Prostate gland (tissue), 2 donors: Measurements from ENCODE around the gene TMBIM6. TPM values are rescaled to one million over a fixed set of nuclear protein-coding genes. Genes with fewer than 3 reads are reported as not detected.

Experiments used
- DNase-seq: peaks from one replicate; pipeline ENCODE4 v3.0.0-alpha.2; 2019; ENCODE audit warnings: low spot score
- H3K27ac ChIP-seq, 2 donors: fragments of 200-600 bp; sonication (generic); 2 replicates each; pipeline ENCODE4 v1.5.1; 2017 to 2019
- H3K27me3 ChIP-seq: fragments of 200-600 bp; sonication (generic); replicated peaks from 2 replicates; pipeline ENCODE4 v1.5.1; 2019; ENCODE audit not compliant: insufficient read depth
- H3K36me3 ChIP-seq, 2 donors: fragments of 200-600 bp; sonication (generic); 1 replicate in 1 of 2; 2 replicates in 1 of 2; pipeline versions ENCODE4 v1.5.1 to v1.8.1; 2017 to 2019
- H3K4me1 ChIP-seq: fragments of 200-600 bp; sonication (generic); replicated peaks from 2 replicates; pipeline ENCODE4 v1.5.1; 2019
- H3K4me3 ChIP-seq, 2 donors: fragments of 200-600 bp; sonication (generic); 2 replicates each; pipeline ENCODE4 v1.5.1; 2017 to 2019
- H3K9me3 ChIP-seq: fragments of 200-600 bp; sonication (generic); 2 replicates; pipeline ENCODE4 v1.5.1; 2017
- POLR2A ChIP-seq: fragments of 450-650 bp; IDR thresholded peaks from one replicate; pipeline ENCODE4 v1.6.1; 2016; ENCODE audit warnings: antibody characterized with exemption, mild to moderate bottlenecking
- POLR2AphosphoS5 ChIP-seq: sonication (generic); formaldehyde crosslinking; IDR thresholded peaks from one replicate; pipeline ENCODE4 v1.6.1; 2017; ENCODE audit warnings: antibody characterized with exemption
- WGBS: methylation state at CpG from one replicate; pipeline ENCODE4 v1.1.5; 2018; 5-methylcytosine and 5-hydroxymethylcytosine counted together
- intact Hi-C: fragments of 100-400 bp; cut with DNase I; formaldehyde crosslinking; loops from one replicate; pipeline ENCODE4 v1.14.2; 2022
- total RNA-seq, 2 donors: library from RNA; depleted of rRNA; stranded (reverse); fragments of >200 nt; gene quantifications; one replicate each; pipeline ENCODE4 v1.1.0, GENCODE V29; 2016
- TF ChIP-seq, protein P1 (sequence below), 4 experiments: fragments of 200-600 bp in 2 of 4; fragments of 450-650 bp in 2 of 4; sonication (generic) in 2 of 4; IDR thresholded peaks; 1 replicate in 3 of 4; 2 replicates in 1 of 4; pipeline ENCODE4 v1.5.1; 2016 to 2019; ENCODE audit warnings: antibody characterized with exemption in 4 of 4, mild to moderate bottlenecking in 2 of 4, moderate library complexity in 2 of 4

TMBIM6 gene
- total RNA-seq, 2 donors from 2014 or later: 541 to 778 TPM

DNA sequence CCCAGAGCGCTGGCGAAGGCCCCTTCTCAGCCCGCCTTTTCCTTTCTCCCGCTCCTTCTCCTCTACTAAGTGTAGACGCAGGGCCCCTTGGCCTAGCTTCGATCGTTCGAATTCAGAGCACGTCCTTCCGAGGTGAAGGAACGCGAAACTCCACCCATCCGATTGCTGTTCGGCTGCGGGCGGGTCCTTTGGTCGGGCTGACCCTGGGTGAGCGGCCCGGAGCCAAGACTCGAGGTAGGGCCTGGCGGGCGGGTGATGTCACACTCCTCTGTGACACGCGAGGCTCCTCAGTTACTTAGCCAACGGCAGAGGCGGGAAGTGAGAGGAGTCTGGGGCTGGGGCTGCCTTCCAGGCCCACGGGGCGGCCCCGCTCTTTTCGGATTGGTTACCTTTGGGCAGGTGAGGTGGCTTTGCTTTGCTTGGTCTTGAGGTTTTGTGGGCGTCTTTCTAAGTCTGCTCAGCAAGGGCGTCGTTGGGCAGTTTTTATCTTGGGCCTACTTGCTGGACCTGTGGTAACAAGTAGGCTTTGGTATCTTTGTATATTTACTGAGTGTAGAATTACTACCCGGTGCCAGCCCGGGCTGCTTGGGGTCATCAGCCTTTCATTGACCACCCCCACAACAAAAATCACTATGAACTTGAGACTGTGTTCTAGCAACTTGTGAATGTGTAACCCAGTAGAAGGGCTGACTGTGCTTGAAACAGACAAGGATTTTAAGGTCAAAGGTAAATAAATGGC lies 694 bp downstream of the TMBIM6 start:
- Histone ChIP-seq H3K27ac (peak overlapping the region; percentile 95 to 96), H3K4me1 (no peaks in the 10 kb centered on the region), H3K9me3 (no peaks in the 10 kb centered on the region), H3K27me3 (no peaks in the 10 kb centered on the region), H3K4me3 (peak overlapping the region; percentile 67 to 68), H3K36me3 (no peaks in the 10 kb centered on the region)
- WGBS: 1% methylated on average over 35 of the region's 35 CpGs
- DNase-seq: peak; percentile 67
- intact Hi-C loops: no loop called here
- TF ChIP-seq POLR2AphosphoS5 (peak; percentile 11), POLR2A (peak; percentile 72)
- TF ChIP-seq, protein P1, sequence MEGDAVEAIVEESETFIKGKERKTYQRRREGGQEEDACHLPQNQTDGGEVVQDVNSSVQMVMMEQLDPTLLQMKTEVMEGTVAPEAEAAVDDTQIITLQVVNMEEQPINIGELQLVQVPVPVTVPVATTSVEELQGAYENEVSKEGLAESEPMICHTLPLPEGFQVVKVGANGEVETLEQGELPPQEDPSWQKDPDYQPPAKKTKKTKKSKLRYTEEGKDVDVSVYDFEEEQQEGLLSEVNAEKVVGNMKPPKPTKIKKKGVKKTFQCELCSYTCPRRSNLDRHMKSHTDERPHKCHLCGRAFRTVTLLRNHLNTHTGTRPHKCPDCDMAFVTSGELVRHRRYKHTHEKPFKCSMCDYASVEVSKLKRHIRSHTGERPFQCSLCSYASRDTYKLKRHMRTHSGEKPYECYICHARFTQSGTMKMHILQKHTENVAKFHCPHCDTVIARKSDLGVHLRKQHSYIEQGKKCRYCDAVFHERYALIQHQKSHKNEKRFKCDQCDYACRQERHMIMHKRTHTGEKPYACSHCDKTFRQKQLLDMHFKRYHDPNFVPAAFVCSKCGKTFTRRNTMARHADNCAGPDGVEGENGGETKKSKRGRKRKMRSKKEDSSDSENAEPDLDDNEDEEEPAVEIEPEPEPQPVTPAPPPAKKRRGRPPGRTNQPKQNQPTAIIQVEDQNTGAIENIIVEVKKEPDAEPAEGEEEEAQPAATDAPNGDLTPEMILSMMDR (IDR thresholded peaks at IDR 0.05): no peak

DNA sequence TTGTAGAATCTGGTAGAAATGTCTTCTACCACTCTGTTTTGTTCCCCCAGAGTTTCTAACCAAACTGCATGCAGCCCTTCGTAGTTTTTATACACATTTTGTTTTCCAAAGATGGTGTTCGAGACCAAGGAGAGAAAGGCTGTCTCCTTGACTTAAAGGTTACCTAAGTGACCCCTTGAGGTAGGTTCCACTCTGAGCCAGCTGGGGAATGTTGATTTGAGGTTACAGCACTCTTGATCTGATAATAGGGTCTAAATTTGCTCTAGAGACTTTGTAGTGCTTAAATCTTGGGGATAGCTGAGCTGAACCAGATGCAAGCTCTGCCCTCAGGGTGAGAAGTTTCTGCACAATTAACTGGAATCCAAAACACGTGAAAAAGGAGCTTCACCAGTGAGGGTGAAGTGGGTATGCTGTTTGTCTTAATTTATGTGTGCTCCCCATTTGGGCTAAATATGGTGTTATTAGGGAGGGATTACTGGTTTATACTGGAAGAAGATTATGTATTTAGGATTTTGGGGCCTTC lies 3.1 kb downstream of the TMBIM6 start:
- WGBS: 61% methylated on average over 3 of the region's 3 CpGs
- TF ChIP-seq POLR2A: no peak
- no peak for TF ChIP-seq POLR2AphosphoS5
- TF ChIP-seq, protein P1 (IDR thresholded peaks at IDR 0.05): no peak

DNA sequence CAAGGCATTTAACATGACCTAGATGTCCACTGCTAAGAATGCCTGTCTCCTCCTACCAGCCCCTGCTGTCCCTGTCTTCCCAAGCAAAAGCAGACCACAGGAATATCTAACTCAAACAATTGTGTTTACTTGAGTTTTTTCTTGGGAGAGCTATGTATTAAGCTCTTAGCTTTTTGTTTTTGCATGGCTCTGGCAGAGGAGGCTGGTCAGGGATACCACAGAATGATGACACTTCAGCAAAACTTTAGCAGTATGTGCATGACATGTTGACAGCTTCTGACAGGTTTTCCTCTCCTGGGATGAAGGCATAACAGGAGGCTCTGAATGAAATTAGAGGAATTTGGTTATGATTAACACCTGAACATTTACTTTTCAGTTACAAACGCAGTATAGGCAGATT lies 6.9 kb downstream of the TMBIM6 start:
- Histone ChIP-seq H3K9me3 (no peaks in the 10 kb centered on the region), H3K36me3 (peaks cover 0 to 7% of the 10 kb centered on the region in 2 donors), H3K27ac (peak overlapping the region in 1 of 2 donors; percentile 13), H3K4me1 (peaks cover 26% of the 10 kb centered on the region), H3K4me3 (no peak overlapping the region), H3K27me3 (no peaks in the 10 kb centered on the region)
- TF ChIP-seq POLR2A: no peak
- TF ChIP-seq POLR2AphosphoS5: no peak
- TF ChIP-seq, protein P1 (IDR thresholded peaks at IDR 0.05): no peak
- no peak for DNase-seq
- WGBS: 35% methylated on average over 1 of the region's 1 CpG
- intact Hi-C loops: no loop called here

More for the DNA sequence above, 3.1 kb downstream of the TMBIM6 start:
- DNase-seq: no peak
- intact Hi-C loops: no loop called here
- no peak overlapping the region for H3K27ac ChIP-seq
- H3K4me3 ChIP-seq: no peak overlapping the region
- H3K9me3 ChIP-seq: no peaks in the 10 kb centered on the region
- peaks cover 10% of the 10 kb centered on the region for H3K4me1 ChIP-seq
- H3K36me3 ChIP-seq: no peaks in the 10 kb centered on the region
- no peaks in the 10 kb centered on the region for H3K27me3 ChIP-seq

DNA sequence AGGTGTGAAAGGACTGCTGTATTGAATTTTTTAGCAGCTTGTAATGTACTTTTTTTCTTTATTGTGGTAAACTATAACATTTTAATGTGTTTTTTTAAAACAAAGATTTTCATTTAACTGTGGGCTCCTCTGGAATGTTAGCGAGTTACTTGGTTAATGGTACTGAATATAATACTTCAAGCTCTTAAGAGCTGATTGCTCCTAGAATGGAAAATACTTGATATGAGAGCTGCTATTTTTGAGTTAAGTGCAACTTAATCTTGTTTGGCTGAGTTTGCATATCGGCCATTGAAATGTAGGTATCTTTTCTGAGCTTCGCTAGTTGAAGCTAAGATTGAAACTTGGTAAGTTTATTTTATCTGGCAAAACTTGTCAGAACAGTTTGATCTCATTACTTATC lies 7.4 kb downstream of the TMBIM6 start:
- Histone ChIP-seq H3K4me1 (peaks cover 26% of the 10 kb centered on the region), H3K36me3 (peaks cover 0 to 10% of the 10 kb centered on the region in 2 donors), H3K9me3 (no peaks in the 10 kb centered on the region), H3K4me3 (no peak overlapping the region), H3K27me3 (no peaks in the 10 kb centered on the region), H3K27ac (peak overlapping the region in 1 of 2 donors; percentile 13)
- TF ChIP-seq POLR2AphosphoS5: no peak
- TF ChIP-seq POLR2A: no peak
- TF ChIP-seq, protein P1 (IDR thresholded peaks at IDR 0.05): no peak
- 29% methylated on average over 3 of the region's 3 CpGs for WGBS
- DNase-seq: no peak
- intact Hi-C loops: no loop called here
